IMR-90 (cell line): ENCODE measurements around the gene AFMID.

ENCODE experiments used
- MAFK ChIP-seq: IDR thresholded peaks from 2 replicates; pipeline ENCODE4 v1.6.1; 2012; ENCODE audit warnings: low read depth, low read length, improper control_type of control experiment
- MAZ ChIP-seq: IDR thresholded peaks from 2 replicates; pipeline ENCODE4 v1.6.1; 2012; ENCODE audit warnings: low read depth, mild to moderate bottlenecking, low read length, improper control_type of control experiment, moderate library complexity, borderline replicate concordance
- MXI1 ChIP-seq: IDR thresholded peaks from 2 replicates; pipeline ENCODE4 v1.6.1; 2012; ENCODE audit warnings: low read depth, mild to moderate bottlenecking, low read length, moderate library complexity, borderline replicate concordance
- POLR2A ChIP-seq: IDR thresholded peaks from 2 replicates; pipeline ENCODE4 v1.6.1; 2012; ENCODE audit warnings: mild to moderate bottlenecking, low read depth, low read length
- TF ChIP-seq, protein P1 (sequence below): fragments of 150-350 bp; IDR thresholded peaks from 2 replicates; pipeline ENCODE4 v1.6.1; 2016; ENCODE audit warnings: low read depth, mild to moderate bottlenecking, low read length, moderate library complexity, borderline replicate concordance
- TF ChIP-seq, protein P2 (sequence below): conservative IDR thresholded peaks from 2 replicates; pipeline ENCODE4 v1.5.1; 2012; ENCODE audit warnings: mild to moderate bottlenecking, low read depth, low read length, improper control_type of control experiment

DNA sequence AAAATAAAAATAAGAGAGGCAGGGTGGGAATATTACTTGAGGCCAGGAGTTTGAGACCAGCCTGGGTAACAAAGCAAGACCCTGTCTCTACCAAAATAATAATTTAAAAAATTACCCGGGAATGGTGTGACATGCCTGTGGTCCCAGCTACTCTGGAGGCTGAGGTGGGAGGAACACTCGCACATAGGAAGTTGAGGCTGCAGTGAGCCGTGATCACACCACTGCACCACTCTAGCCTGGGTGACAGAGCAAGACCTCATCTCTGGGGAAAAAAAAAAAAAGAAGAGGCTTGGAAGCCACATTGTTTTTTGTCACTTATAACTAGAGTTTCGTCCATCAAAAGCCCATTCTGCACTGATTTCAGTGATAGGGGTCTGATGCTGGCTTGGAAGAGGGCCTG is 41.0 kb downstream of the AFMID start:
- TF ChIP-seq MXI1, result no peak
- TF ChIP-seq, protein P1, sequence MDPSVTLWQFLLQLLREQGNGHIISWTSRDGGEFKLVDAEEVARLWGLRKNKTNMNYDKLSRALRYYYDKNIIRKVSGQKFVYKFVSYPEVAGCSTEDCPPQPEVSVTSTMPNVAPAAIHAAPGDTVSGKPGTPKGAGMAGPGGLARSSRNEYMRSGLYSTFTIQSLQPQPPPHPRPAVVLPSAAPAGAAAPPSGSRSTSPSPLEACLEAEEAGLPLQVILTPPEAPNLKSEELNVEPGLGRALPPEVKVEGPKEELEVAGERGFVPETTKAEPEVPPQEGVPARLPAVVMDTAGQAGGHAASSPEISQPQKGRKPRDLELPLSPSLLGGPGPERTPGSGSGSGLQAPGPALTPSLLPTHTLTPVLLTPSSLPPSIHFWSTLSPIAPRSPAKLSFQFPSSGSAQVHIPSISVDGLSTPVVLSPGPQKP, result no peak
- TF ChIP-seq POLR2A, result no peak
- TF ChIP-seq, protein P2, sequence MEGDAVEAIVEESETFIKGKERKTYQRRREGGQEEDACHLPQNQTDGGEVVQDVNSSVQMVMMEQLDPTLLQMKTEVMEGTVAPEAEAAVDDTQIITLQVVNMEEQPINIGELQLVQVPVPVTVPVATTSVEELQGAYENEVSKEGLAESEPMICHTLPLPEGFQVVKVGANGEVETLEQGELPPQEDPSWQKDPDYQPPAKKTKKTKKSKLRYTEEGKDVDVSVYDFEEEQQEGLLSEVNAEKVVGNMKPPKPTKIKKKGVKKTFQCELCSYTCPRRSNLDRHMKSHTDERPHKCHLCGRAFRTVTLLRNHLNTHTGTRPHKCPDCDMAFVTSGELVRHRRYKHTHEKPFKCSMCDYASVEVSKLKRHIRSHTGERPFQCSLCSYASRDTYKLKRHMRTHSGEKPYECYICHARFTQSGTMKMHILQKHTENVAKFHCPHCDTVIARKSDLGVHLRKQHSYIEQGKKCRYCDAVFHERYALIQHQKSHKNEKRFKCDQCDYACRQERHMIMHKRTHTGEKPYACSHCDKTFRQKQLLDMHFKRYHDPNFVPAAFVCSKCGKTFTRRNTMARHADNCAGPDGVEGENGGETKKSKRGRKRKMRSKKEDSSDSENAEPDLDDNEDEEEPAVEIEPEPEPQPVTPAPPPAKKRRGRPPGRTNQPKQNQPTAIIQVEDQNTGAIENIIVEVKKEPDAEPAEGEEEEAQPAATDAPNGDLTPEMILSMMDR, result no peak
- no peak for TF ChIP-seq MAZ
- no peak for TF ChIP-seq MAFK
